OCI-LY1 (cell line): ENCODE results near the gene EEF2K.

Experiments
- CTCF ChIP-seq: fragments of 200-600 bp; sonication (generic), shearing (Covaris generic); IDR thresholded peaks from 2 replicates; pipeline ENCODE4 v1.5.1; 2017; ENCODE audit warnings: mild to moderate bottlenecking, antibody characterized with exemption, low read length, moderate library complexity, mixed read lengths
- EZH2 ChIP-seq: fragments of 200-600 bp; sonication (generic), shearing (Covaris generic); IDR thresholded peaks from 2 replicates; pipeline ENCODE4 v1.8.0; 2017; ENCODE audit warnings: borderline replicate concordance, mixed run types, mild to moderate bottlenecking, antibody characterized with exemption, low read length, moderate library complexity, mixed read lengths

- TF ChIP-seq CTCF, result no peak
- TF ChIP-seq EZH2, result no peak
Observed at GRCh38 chr16:22270525-22270924, 64.4 kb downstream of the EEF2K start.
